ENCODE results near the gene CCDC3.

Gene CCDC3

GRCh38 chr10:12852687-12853086 lies 148.8 kb downstream of the CCDC3 start:
- no peak overlapping the region for H3K4me3 ChIP-seq (ENCODE audit: low read depth, low read length)
- TF ChIP-seq CTCF (IDR thresholded peaks at IDR 0.05; ENCODE audit: low read depth, low read length): no peak

GRCh38 chr10:12849319-12850181 lies 152.0 kb downstream of the CCDC3 start:
- H3K4me3 ChIP-seq (ENCODE audit: low read depth, low read length): no peak overlapping the region
- TF ChIP-seq CTCF (IDR thresholded peaks at IDR 0.05; ENCODE audit: low read depth, low read length): no peak

- no peak overlapping the region for H3K4me3 ChIP-seq (ENCODE audit: low read depth, low read length)
- no peak for TF ChIP-seq CTCF (IDR thresholded peaks at IDR 0.05; ENCODE audit: low read depth, low read length)
Measured at GRCh38 chr10:12848439-12849173, 152.9 kb downstream of the CCDC3 start.

GRCh38 chr10:12847361-12847975 lies 154.0 kb downstream of the CCDC3 start:
- no peak for TF ChIP-seq CTCF (IDR thresholded peaks at IDR 0.05; ENCODE audit: low read depth, low read length)
- H3K4me3 ChIP-seq (ENCODE audit: low read depth, low read length): no peak overlapping the region

- no peak overlapping the region for H3K4me3 ChIP-seq (ENCODE audit: low read depth, low read length)
- TF ChIP-seq CTCF (IDR thresholded peaks at IDR 0.05; ENCODE audit: low read depth, low read length): no peak
Measured at GRCh38 chr10:12846718-12847117, 154.8 kb downstream of the CCDC3 start.
